ENCODE measurements around the gene PEX5. TPM values are rescaled to one million over a fixed set of nuclear protein-coding genes. Genes with fewer than 3 reads are reported as not detected.
"Not testable (repeated sequence)": the region's sequence is repeated elsewhere in the genome, so short reads cannot be mapped to it uniquely, and the experiment has no call there.

Gene PEX5
- total RNA-seq, 2 experiments from 2014 or later: 54.4 to 99.9 TPM

- Histone ChIP-seq H3K9me3 (ENCODE audit: low read length) (peaks cover 7% of the 10 kb centered on the region; the same call in 1 of the 2 replicates), H3K79me2 (ENCODE audit: insufficient read depth, low read depth, low read length) (no peaks in the 10 kb centered on the region), H3K4me2 (ENCODE audit: low read length) (no peak overlapping the region), H3K9me2 (ENCODE audit: insufficient read depth, low read length) (no peaks in the 10 kb centered on the region), H3K4me3 (ENCODE audit: low read depth, low read length, poor library complexity, severe bottlenecking) (no peak overlapping the region), H2AFZ (ENCODE audit: low read length) (no peak overlapping the region), H3K36me3 (ENCODE audit: insufficient read depth, low read length) (peaks cover 79% of the 10 kb centered on the region), H4K20me1 (ENCODE audit: insufficient read depth, low read length) (no peaks in the 10 kb centered on the region), H3K4me1 (ENCODE audit: insufficient read depth, low read length, poor library complexity, severe bottlenecking) (peaks cover 25% of the 10 kb centered on the region), H3K27ac (ENCODE audit: low read depth, low read length, poor library complexity, severe bottlenecking) (no peak overlapping the region)
- BruUV-seq (replicated peaks): no TSS peak
- intact Hi-C loops (cut with micrococcal nuclease; ENCODE audit: unreplicated experiment): no loop called here
- CTCF ChIA-PET (ENCODE audit: unreplicated experiment): interaction anchor here (1.3 kb wide), 1 partner anchor 20 kb away, joined by 3 read pairs; no protein-coding TSS in a partner anchor
- DNase-seq (ENCODE audit: low spot score): no peak
- TF ChIP-seq CTCF (conservative IDR thresholded peaks at IDR 0.05; ENCODE audit: low read length): no peak
- no peak for TF ChIP-seq EZH2phosphoT487 (IDR thresholded peaks at IDR 0.05; ENCODE audit: borderline replicate concordance, low read depth, low read length)
- POLR2A ChIA-PET: interaction anchor here (1.0 kb wide), 1 partner anchor 430 kb away, joined by 3 read pairs; no protein-coding TSS in a partner anchor
Observed at GRCh38 chr12:7209958-7210357, 20.5 kb downstream of the PEX5 start.

- peaks cover 72% of the 10 kb centered on the region for H3K36me3 ChIP-seq (ENCODE audit: insufficient read depth, low read length)
- no TSS peak for BruUV-seq (replicated peaks)
- TF ChIP-seq CTCF (conservative IDR thresholded peaks at IDR 0.05; ENCODE audit: low read length) (no peak), EZH2phosphoT487 (IDR thresholded peaks at IDR 0.05; ENCODE audit: borderline replicate concordance, low read depth, low read length) (no peak)
Observed at GRCh38 chr12:7210642-7211151, 21.2 kb downstream of the PEX5 start.

GRCh38 chr12:7212678-7213077 is 23.2 kb downstream of the PEX5 start:
- no TSS peak for BruUV-seq (replicated peaks)
- intact Hi-C loops (cut with micrococcal nuclease; ENCODE audit: unreplicated experiment): no loop called here
- no peaks in the 10 kb centered on the region for H3K9me2 ChIP-seq (ENCODE audit: insufficient read depth, low read length)
- H3K4me1 ChIP-seq (ENCODE audit: insufficient read depth, low read length, poor library complexity, severe bottlenecking): peaks cover 4% of the 10 kb centered on the region
- no peaks in the 10 kb centered on the region for H3K79me2 ChIP-seq (ENCODE audit: insufficient read depth, low read depth, low read length)
- H2AFZ ChIP-seq (ENCODE audit: low read length): no peak overlapping the region
- H3K27ac ChIP-seq (ENCODE audit: low read depth, low read length, poor library complexity, severe bottlenecking): no peak overlapping the region
- H4K20me1 ChIP-seq (ENCODE audit: insufficient read depth, low read length): no peaks in the 10 kb centered on the region
- peaks cover 7% of the 10 kb centered on the region; the same call in 1 of the 2 replicates for H3K9me3 ChIP-seq (ENCODE audit: low read length)
- H3K4me3 ChIP-seq (ENCODE audit: low read depth, low read length, poor library complexity, severe bottlenecking): no peak overlapping the region
- TF ChIP-seq CTCF (conservative IDR thresholded peaks at IDR 0.05; ENCODE audit: low read length): no peak
- TF ChIP-seq EZH2phosphoT487 (IDR thresholded peaks at IDR 0.05; ENCODE audit: borderline replicate concordance, low read depth, low read length): no peak
- peak; percentile 47 for DNase-seq (ENCODE audit: low spot score)
- CTCF ChIA-PET (ENCODE audit: unreplicated experiment): no interaction called here
- H3K4me2 ChIP-seq (ENCODE audit: low read length): no peak overlapping the region
- peaks cover 52% of the 10 kb centered on the region for H3K36me3 ChIP-seq (ENCODE audit: insufficient read depth, low read length)
- POLR2A ChIA-PET: interaction anchor here (0.5 to 0.6 kb wide), 2 partner anchors 622 to 806 kb away, joined by 3 read pairs; no protein-coding TSS in a partner anchor

More at GRCh38 chr12:7210642-7211151, 21.2 kb downstream of the PEX5 start:
- no peak overlapping the region for H2AFZ ChIP-seq (ENCODE audit: low read length)
- CTCF ChIA-PET (ENCODE audit: unreplicated experiment): interaction anchor here (1.3 kb wide), 1 partner anchor 21 kb away, joined by 3 read pairs; no protein-coding TSS in a partner anchor
- H3K4me1 ChIP-seq (ENCODE audit: insufficient read depth, low read length, poor library complexity, severe bottlenecking): peaks cover 20% of the 10 kb centered on the region
- H4K20me1 ChIP-seq (ENCODE audit: insufficient read depth, low read length): no peaks in the 10 kb centered on the region
- DNase-seq (ENCODE audit: low spot score): no peak
- POLR2A ChIA-PET: interaction anchor here (0.5 to 1.0 kb wide), 2 partner anchors 181 to 430 kb away, joined by 3 read pairs; no protein-coding TSS in a partner anchor
- no peak overlapping the region for H3K4me3 ChIP-seq (ENCODE audit: low read depth, low read length, poor library complexity, severe bottlenecking)
- peaks cover 7% of the 10 kb centered on the region; the same call in 1 of the 2 replicates for H3K9me3 ChIP-seq (ENCODE audit: low read length)
- H3K4me2 ChIP-seq (ENCODE audit: low read length): no peak overlapping the region
- H3K27ac ChIP-seq (ENCODE audit: low read depth, low read length, poor library complexity, severe bottlenecking): no peak overlapping the region
- H3K9me2 ChIP-seq (ENCODE audit: insufficient read depth, low read length): no peaks in the 10 kb centered on the region
- H3K79me2 ChIP-seq (ENCODE audit: insufficient read depth, low read depth, low read length): no peaks in the 10 kb centered on the region
- intact Hi-C loops (cut with micrococcal nuclease; ENCODE audit: unreplicated experiment): no loop called here

GRCh38 chr12:7213745-7214144 is 24.3 kb downstream of the PEX5 start:
- H3K9me2 ChIP-seq (ENCODE audit: insufficient read depth, low read length); H4K20me1 ChIP-seq (ENCODE audit: insufficient read depth, low read length); intact Hi-C loops (cut with micrococcal nuclease; ENCODE audit: unreplicated experiment); H3K4me1 ChIP-seq (ENCODE audit: insufficient read depth, low read length, poor library complexity, severe bottlenecking); H3K9me3 ChIP-seq (ENCODE audit: low read length); H2AFZ ChIP-seq (ENCODE audit: low read length); H3K79me2 ChIP-seq (ENCODE audit: insufficient read depth, low read depth, low read length); CTCF ChIA-PET (ENCODE audit: unreplicated experiment); POLR2A ChIA-PET; DNase-seq (ENCODE audit: low spot score); BruUV-seq (replicated peaks); H3K4me2 ChIP-seq (ENCODE audit: low read length); H3K27ac ChIP-seq (ENCODE audit: low read depth, low read length, poor library complexity, severe bottlenecking); H3K4me3 ChIP-seq (ENCODE audit: low read depth, low read length, poor library complexity, severe bottlenecking): not testable (repeated sequence)
- H3K36me3 ChIP-seq (ENCODE audit: insufficient read depth, low read length): peaks cover 41% of the 10 kb centered on the region

Measured in OCI-LY7 (cell line).